Fibroblast of the aortic adventitia (primary cell): ENCODE measurements around the gene CA10. TPM values are rescaled to one million over a fixed set of nuclear protein-coding genes. Genes with fewer than 3 reads are reported as not detected.

Experiments
- DNase-seq: peaks from one replicate; pipeline ENCODE4 v3.0.0-alpha.2; 2010; ENCODE audit warnings: low read depth
- H3K4me3 ChIP-seq: 2 replicates; pipeline ENCODE4 v1.5.1; 2011; ENCODE audit warnings: low read depth, mild to moderate bottlenecking, control low read depth, low read length, moderate library complexity
- CTCF ChIP-seq: IDR thresholded peaks from 2 replicates; pipeline ENCODE4 v1.5.1; 2011; ENCODE audit warnings: mild to moderate bottlenecking, low read length, control low read depth, inconsistent platforms; ENCODE audit not compliant: insufficient read depth
- total RNA-seq: library from RNA; depleted of rRNA; stranded (reverse); fragments of >200 nt; gene quantifications from 2 replicates; pipeline ENCODE4 v1.2.3, GENCODE V29; 2012; ENCODE audit warnings: low replicate concordance

CA10 gene
- total RNA-seq, 1 donor: not detected

- no peak overlapping the region for H3K4me3 ChIP-seq
- no peak for DNase-seq
- no peak for TF ChIP-seq CTCF
Measured at GRCh38 chr17:52110923-52111581, 47.5 kb downstream of the CA10 start.

GRCh38 chr17:52106638-52107261 is 51.8 kb downstream of the CA10 start:
- DNase-seq: peak; percentile 20
- TF ChIP-seq CTCF: peak; percentile 52

GRCh38 chr17:52106072-52106471 is 52.4 kb downstream of the CA10 start:
- no peak for DNase-seq
- H3K4me3 ChIP-seq: no peak overlapping the region
- no peak for TF ChIP-seq CTCF

More at GRCh38 chr17:52106638-52107261, 51.8 kb downstream of the CA10 start:
- H3K4me3 ChIP-seq: no peak overlapping the region

- TF ChIP-seq CTCF: no peak
- no peak overlapping the region for H3K4me3 ChIP-seq
- DNase-seq: no peak
Measured at GRCh38 chr17:52105591-52105990, 52.9 kb downstream of the CA10 start.

- H3K4me3 ChIP-seq: no peak overlapping the region
- TF ChIP-seq CTCF: no peak
- DNase-seq: no peak
Measured at GRCh38 chr17:52096056-52096455, 62.5 kb downstream of the CA10 start.

- H3K4me3 ChIP-seq: no peak overlapping the region
- DNase-seq: no peak
- TF ChIP-seq CTCF: no peak
Measured at GRCh38 chr17:52084176-52084575, 74.3 kb downstream of the CA10 start.
